ENCODE results near the gene CERS6.

GRCh38 chr2:168550670-168551069, 94.6 kb downstream of the CERS6 start:
- TF ChIP-seq CTCF (IDR thresholded peaks at IDR 0.05) (no peak), POLR2A (IDR thresholded peaks at IDR 0.05) (no peak)

All from esophagus squamous epithelium (tissue), 4 donors.